Activated CD8-positive, alpha-beta T cell treated with anti-CD3 and anti-CD28 coated beads, Interleukin-2, amount 10 ng/mL, durations not matched to agents 7 days and 5 days (primary cell): ENCODE results near the gene JAK1. TPM values are rescaled to one million over a fixed set of nuclear protein-coding genes. Genes with fewer than 3 reads are reported as not detected.

Experiments
- ATAC-seq: fragments of 150-1000 bp; cut with Tn5 transposase; one replicate; pipeline ENCODE4 v1.10.0; 2021; ENCODE audit warnings: moderate library complexity
- CTCF ChIA-PET: fragments of 350-600 bp; sonication (Branson Sonifier 250); formaldehyde crosslinking; loops from one replicate; lab custom pipeline; 2021; ENCODE audit warnings: antibody characterized with exemption; lab: Charles Lee
- POLR2A ChIA-PET: fragments of 350-600 bp; sonication (Branson Sonifier 250); formaldehyde crosslinking; loops from one replicate; lab custom pipeline; 2021; ENCODE audit warnings: antibody characterized with exemption; lab: Charles Lee
- DNase-seq: peaks from one replicate; pipeline ENCODE4 v3.0.0-alpha.2; 2020
- H3K27ac Mint-ChIP-seq: one replicate; pipeline ENCODE4 v1.8.0; 2021; ENCODE audit warnings: mild to moderate bottlenecking, mixed read lengths
- H3K27me3 Mint-ChIP-seq: one replicate; pipeline ENCODE4 v1.8.0; 2021; ENCODE audit warnings: low read depth, mixed read lengths
- H3K36me3 Mint-ChIP-seq: one replicate; pipeline ENCODE4 v1.8.0; 2021; ENCODE audit warnings: low read depth, mixed read lengths
- H3K4me1 Mint-ChIP-seq: one replicate; pipeline ENCODE4 v1.8.0; 2021; ENCODE audit warnings: low read depth, mixed read lengths
- H3K4me3 Mint-ChIP-seq: one replicate; pipeline ENCODE4 v1.8.0; 2021; ENCODE audit warnings: mild to moderate bottlenecking, mixed read lengths
- H3K9me3 Mint-ChIP-seq: one replicate; pipeline ENCODE4 v1.8.0; 2022; ENCODE audit warnings: mixed read lengths; ENCODE audit not compliant: insufficient read depth
- total RNA-seq, 2 experiments: library from RNA; stranded (reverse); gene quantifications; one replicate each; pipeline ENCODE4 v1.2.3, GENCODE V29; 2021

Gene JAK1
- total RNA-seq, 2 experiments from 2014 or later: 156 to 159 TPM

- H3K27ac Mint-ChIP-seq: peak overlapping the region; percentile 66
- no peaks in the 10 kb centered on the region for H3K27me3 Mint-ChIP-seq
- CTCF ChIA-PET: interaction anchor here (0.9 to 1.7 kb wide), 8 partner anchors 8 to 113 kb away, joined by 3 to 8 read pairs (median 3); no protein-coding TSS in a partner anchor
- peaks cover 61% of the 10 kb centered on the region for H3K4me1 Mint-ChIP-seq
- DNase-seq (no peak), ATAC-seq (no peak)
- no peaks in the 10 kb centered on the region for H3K9me3 Mint-ChIP-seq
- no peak overlapping the region for H3K4me3 Mint-ChIP-seq
- POLR2A ChIA-PET: interaction anchor here (0.5 to 2.0 kb wide), 8 partner anchors 12 to 94 kb away, joined by 3 to 5 read pairs (median 4); no protein-coding TSS in a partner anchor
- H3K36me3 Mint-ChIP-seq: peaks cover 21% of the 10 kb centered on the region
Observed at GRCh38 chr1:64961923-64962322, 4.4 kb downstream of the JAK1 start.

GRCh38 chr1:64960731-64961130, 5.6 kb downstream of the JAK1 start:
- no peak for ATAC-seq
- no peaks in the 10 kb centered on the region for H3K27me3 Mint-ChIP-seq
- no peaks in the 10 kb centered on the region for H3K9me3 Mint-ChIP-seq
- H3K4me3 Mint-ChIP-seq: no peak overlapping the region
- CTCF ChIA-PET: interaction anchor here (0.9 to 1.2 kb wide), 2 partner anchors 12 to 13 kb away, joined by 3 read pairs; no protein-coding TSS in a partner anchor
- POLR2A ChIA-PET: interaction anchor here (0.6 to 1.8 kb wide), 3 partner anchors 11 to 79 kb away, joined by 3 to 4 read pairs (median 3); no protein-coding TSS in a partner anchor
- peaks cover 21% of the 10 kb centered on the region for H3K36me3 Mint-ChIP-seq
- H3K27ac Mint-ChIP-seq: peak overlapping the region; percentile 41
- DNase-seq: no peak
- H3K4me1 Mint-ChIP-seq: peaks cover 58% of the 10 kb centered on the region

GRCh38 chr1:64959986-64960385, 6.4 kb downstream of the JAK1 start:
- CTCF ChIA-PET: interaction anchor here (0.9 to 1.2 kb wide), 2 partner anchors 12 to 14 kb away, joined by 3 read pairs; no protein-coding TSS in a partner anchor
- H3K36me3 Mint-ChIP-seq: peaks cover 20% of the 10 kb centered on the region
- DNase-seq (no peak), ATAC-seq (no peak)
- H3K4me3 Mint-ChIP-seq: no peak overlapping the region
- POLR2A ChIA-PET: interaction anchor here (0.9 kb wide), 2 partner anchors 10 to 16 kb away, joined by 3 read pairs; no protein-coding TSS in a partner anchor
- H3K27me3 Mint-ChIP-seq: no peaks in the 10 kb centered on the region
- H3K9me3 Mint-ChIP-seq: no peaks in the 10 kb centered on the region
- peaks cover 57% of the 10 kb centered on the region for H3K4me1 Mint-ChIP-seq
- H3K27ac Mint-ChIP-seq: peak overlapping the region; percentile 41

GRCh38 chr1:64956733-64957441, 9.5 kb downstream of the JAK1 start:
- Mint-ChIP-seq H3K27me3 (no peaks in the 10 kb centered on the region), H3K9me3 (no peaks in the 10 kb centered on the region), H3K36me3 (peaks cover 14% of the 10 kb centered on the region), H3K27ac (no peak overlapping the region), H3K4me3 (no peak overlapping the region), H3K4me1 (peaks cover 46% of the 10 kb centered on the region)
- peak; percentile 73 for ATAC-seq
- peak; percentile 49 for DNase-seq
- ChIA-PET POLR2A (interaction anchor here (1.2 kb wide), 1 partner anchor 9 kb away, joined by 3 read pairs; no protein-coding TSS in a partner anchor), CTCF (no interaction called here)

GRCh38 chr1:64956010-64956640, 10.2 kb downstream of the JAK1 start:
- ATAC-seq (peak; percentile 16), DNase-seq (no peak)
- Mint-ChIP-seq H3K4me3 (no peak overlapping the region), H3K27me3 (no peaks in the 10 kb centered on the region), H3K27ac (no peak overlapping the region), H3K9me3 (no peaks in the 10 kb centered on the region), H3K4me1 (peaks cover 39% of the 10 kb centered on the region), H3K36me3 (peaks cover 8% of the 10 kb centered on the region)
- POLR2A ChIA-PET: interaction anchor here (1.0 kb wide), 1 partner anchor 10 kb away, joined by 4 read pairs; the partner anchor contains the start of gene JAK1
- CTCF ChIA-PET: no interaction called here

- ChIA-PET POLR2A (interaction anchor here (1.0 kb wide), 1 partner anchor 11 kb away, joined by 4 read pairs; the partner anchor contains the start of gene JAK1), CTCF (interaction anchor here (1.1 kb wide), 1 partner anchor 11 kb away, joined by 3 read pairs; no protein-coding TSS in a partner anchor)
- Mint-ChIP-seq H3K36me3 (peaks cover 6% of the 10 kb centered on the region), H3K4me1 (peaks cover 39% of the 10 kb centered on the region), H3K9me3 (no peaks in the 10 kb centered on the region), H3K27me3 (no peaks in the 10 kb centered on the region), H3K4me3 (no peak overlapping the region), H3K27ac (no peak overlapping the region)
- no peak for DNase-seq
- ATAC-seq: no peak
Observed at GRCh38 chr1:64955097-64956009, 11.0 kb downstream of the JAK1 start.

- ChIA-PET CTCF (interaction anchor here (1.2 kb wide), 1 partner anchor 9 kb away, joined by 4 read pairs; no protein-coding TSS in a partner anchor), POLR2A (interaction anchor here (1.6 kb wide), 1 partner anchor 13 kb away, joined by 5 read pairs; the partner anchor contains the start of gene JAK1)
- no peaks in the 10 kb centered on the region for H3K27me3 Mint-ChIP-seq
- DNase-seq (no peak), ATAC-seq (no peak)
- no peak overlapping the region for H3K27ac Mint-ChIP-seq
- H3K9me3 Mint-ChIP-seq: no peaks in the 10 kb centered on the region
- H3K4me3 Mint-ChIP-seq: no peak overlapping the region
- peaks cover 10% of the 10 kb centered on the region for H3K36me3 Mint-ChIP-seq
- peaks cover 42% of the 10 kb centered on the region for H3K4me1 Mint-ChIP-seq
Observed at GRCh38 chr1:64953241-64953640, 13.1 kb downstream of the JAK1 start.

- no peak overlapping the region for H3K4me3 Mint-ChIP-seq
- DNase-seq: no peak
- CTCF ChIA-PET: no interaction called here
- H3K4me1 Mint-ChIP-seq: peaks cover 64% of the 10 kb centered on the region
- no peaks in the 10 kb centered on the region for H3K9me3 Mint-ChIP-seq
- ATAC-seq: no peak
- H3K36me3 Mint-ChIP-seq: peaks cover 14% of the 10 kb centered on the region
- no peaks in the 10 kb centered on the region for H3K27me3 Mint-ChIP-seq
- H3K27ac Mint-ChIP-seq: peak overlapping the region; percentile 10
- POLR2A ChIA-PET: interaction anchor here (0.8 to 1.2 kb wide), 3 partner anchors 12 to 21 kb away, joined by 3 to 5 read pairs (median 3); partner anchors contain the start of gene JAK1
Observed at GRCh38 chr1:64950284-64950809, 16.0 kb downstream of the JAK1 start.

GRCh38 chr1:64948905-64949833, 17.2 kb downstream of the JAK1 start:
- H3K4me3 Mint-ChIP-seq: peak overlapping the region; percentile 34

GRCh38 chr1:64948216-64948615, 18.1 kb downstream of the JAK1 start:
- no peaks in the 10 kb centered on the region for H3K27me3 Mint-ChIP-seq
- DNase-seq: no peak
- no peak overlapping the region for H3K4me3 Mint-ChIP-seq
- no peak for ATAC-seq
- H3K27ac Mint-ChIP-seq: peak overlapping the region; percentile 31
- ChIA-PET POLR2A (interaction anchor here (0.8 kb wide), 1 partner anchor 18 kb away, joined by 3 read pairs; the partner anchor contains the start of gene JAK1), CTCF (interaction anchor here (0.6 kb wide), 1 partner anchor 12 kb away, joined by 3 read pairs; no protein-coding TSS in a partner anchor)
- H3K9me3 Mint-ChIP-seq: no peaks in the 10 kb centered on the region
- peaks cover 61% of the 10 kb centered on the region for H3K4me1 Mint-ChIP-seq
- H3K36me3 Mint-ChIP-seq: peaks cover 21% of the 10 kb centered on the region

More at GRCh38 chr1:64948905-64949833, 17.2 kb downstream of the JAK1 start:
- Mint-ChIP-seq H3K9me3 (no peaks in the 10 kb centered on the region), H3K4me1 (peaks cover 64% of the 10 kb centered on the region), H3K27me3 (no peaks in the 10 kb centered on the region), H3K27ac (peak overlapping the region; percentile 73), H3K36me3 (peaks cover 20% of the 10 kb centered on the region)
- peak; percentile 51 for DNase-seq
- POLR2A ChIA-PET: interaction anchor here (0.8 to 1.2 kb wide), 4 partner anchors 11 to 20 kb away, joined by 3 to 5 read pairs (median 3); partner anchors contain the start of gene JAK1
- CTCF ChIA-PET: interaction anchor here (0.6 to 0.9 kb wide), 2 partner anchors 11 to 54 kb away, joined by 3 read pairs; no protein-coding TSS in a partner anchor
- ATAC-seq: peak; percentile 62
